ENCODE data around the gene PTMA. TPM values are rescaled to one million over a fixed set of nuclear protein-coding genes. Genes with fewer than 3 reads are reported as not detected.

The PTMA gene
- total RNA-seq, 2 experiments from 2014 or later, result 2,780 to 3,053 TPM

- DNase-seq (ENCODE audit: low spot score), result no peak
- POLR2A ChIA-PET, result no interaction called here
- Histone ChIP-seq H3K4me1 (ENCODE audit: insufficient read depth, low read length, poor library complexity, severe bottlenecking) (peaks cover 63% of the 10 kb centered on the region), H4K20me1 (ENCODE audit: insufficient read depth, low read length) (no peaks in the 10 kb centered on the region), H3K79me2 (ENCODE audit: insufficient read depth, low read depth, low read length) (no peaks in the 10 kb centered on the region), H3K9me2 (ENCODE audit: insufficient read depth, low read length) (no peaks in the 10 kb centered on the region), H2AFZ (ENCODE audit: low read length) (no peak overlapping the region), H3K36me3 (ENCODE audit: insufficient read depth, low read length) (peaks cover 22% of the 10 kb centered on the region), H3K27ac (ENCODE audit: low read depth, low read length, poor library complexity, severe bottlenecking) (no peak overlapping the region), H3K9me3 (ENCODE audit: low read length) (no peaks in the 10 kb centered on the region), H3K4me3 (ENCODE audit: low read depth, low read length, poor library complexity, severe bottlenecking) (no peak overlapping the region), H3K4me2 (ENCODE audit: low read length) (no peak overlapping the region; the same call in 1 of the 2 replicates)
- BruUV-seq (replicated peaks), result no TSS peak
- intact Hi-C loops (cut with micrococcal nuclease; ENCODE audit: unreplicated experiment), result loop anchor here (5.0 to 10.0 kb wide), 3 partner anchors 156 to 254 kb away; partner anchors contain the start of gene NCL
- CTCF ChIA-PET (ENCODE audit: unreplicated experiment), result no interaction called here
- TF ChIP-seq CTCF (conservative IDR thresholded peaks at IDR 0.05; ENCODE audit: low read length) (no peak), EZH2phosphoT487 (IDR thresholded peaks at IDR 0.05; ENCODE audit: borderline replicate concordance, low read depth, low read length) (no peak)
Measured at GRCh38 chr2:231718799-231719198, 10.5 kb downstream of the PTMA start.

GRCh38 chr2:231720292-231720986 is 12.1 kb downstream of the PTMA start:
- no peak for TF ChIP-seq EZH2phosphoT487 (IDR thresholded peaks at IDR 0.05; ENCODE audit: borderline replicate concordance, low read depth, low read length)
- TF ChIP-seq CTCF (conservative IDR thresholded peaks at IDR 0.05; ENCODE audit: low read length), result no peak
- ChIA-PET CTCF (ENCODE audit: unreplicated experiment) (no interaction called here), POLR2A (interaction anchor here (0.9 to 1.5 kb wide), 3 partner anchors 11 to 58 kb away, joined by 3 read pairs; partner anchors contain the start of gene PTMA)
- no peak overlapping the region for H3K4me3 ChIP-seq (ENCODE audit: low read depth, low read length, poor library complexity, severe bottlenecking)
- DNase-seq (ENCODE audit: low spot score), result peak; percentile 20
- no peaks in the 10 kb centered on the region for H3K79me2 ChIP-seq (ENCODE audit: insufficient read depth, low read depth, low read length)
- H3K27ac ChIP-seq (ENCODE audit: low read depth, low read length, poor library complexity, severe bottlenecking), result peak overlapping the region; percentile 4
- H3K9me3 ChIP-seq (ENCODE audit: low read length), result no peaks in the 10 kb centered on the region
- H3K36me3 ChIP-seq (ENCODE audit: insufficient read depth, low read length), result peaks cover 6% of the 10 kb centered on the region; the same call in 1 of the 2 replicates
- no peaks in the 10 kb centered on the region for H4K20me1 ChIP-seq (ENCODE audit: insufficient read depth, low read length)
- H3K9me2 ChIP-seq (ENCODE audit: insufficient read depth, low read length), result no peaks in the 10 kb centered on the region
- intact Hi-C loops (cut with micrococcal nuclease; ENCODE audit: unreplicated experiment), result no loop called here
- peak overlapping the region; percentile 55; the same call in 1 of the 2 replicates for H2AFZ ChIP-seq (ENCODE audit: low read length)
- H3K4me1 ChIP-seq (ENCODE audit: insufficient read depth, low read length, poor library complexity, severe bottlenecking), result peaks cover 52% of the 10 kb centered on the region
- peak overlapping the region; percentile 30 for H3K4me2 ChIP-seq (ENCODE audit: low read length)
- no TSS peak for BruUV-seq (replicated peaks)
